Neural crest cell (in vitro differentiated cells): ENCODE data around the gene PZP. TPM values are rescaled to one million over a fixed set of nuclear protein-coding genes. Genes with fewer than 3 reads are reported as not detected.
A peak's percentile ranks its signal among the peaks of the same experiment; 100 is the strongest.
"Not testable (repeated sequence)": the region's sequence is repeated elsewhere in the genome, so short reads cannot be mapped to it uniquely, and the experiment has no call there.

ENCODE experiments used
- DNase-seq: peaks from one replicate; pipeline ENCODE4 v3.0.0; 2021; ENCODE audit warnings: low read depth, mixed read lengths, low spot score
- H3K27ac Mint-ChIP-seq: one replicate; pipeline ENCODE4 v1.8.0; 2021; ENCODE audit warnings: mild to moderate bottlenecking, mixed read lengths; ENCODE audit not compliant: unreplicated experiment
- H3K27me3 Mint-ChIP-seq: 2 replicates; pipeline ENCODE4 v1.8.0; 2021; ENCODE audit warnings: low read depth, mild to moderate bottlenecking, mixed read lengths
- H3K36me3 Mint-ChIP-seq: 2 replicates; pipeline ENCODE4 v1.8.0; 2021; ENCODE audit warnings: low read depth, mild to moderate bottlenecking, mixed read lengths
- H3K4me1 Mint-ChIP-seq: 2 replicates; pipeline ENCODE4 v1.8.0; 2021; ENCODE audit warnings: mixed read lengths
- H3K4me3 Mint-ChIP-seq: one replicate; pipeline ENCODE4 v1.8.0; 2021; ENCODE audit warnings: mild to moderate bottlenecking, mixed read lengths
- H3K9me3 Mint-ChIP-seq: 2 replicates; pipeline ENCODE4 v1.8.0; 2021; ENCODE audit warnings: mixed read lengths
- CTCF ChIP-seq: fragments of 200-600 bp; sonication (generic); conservative IDR thresholded peaks from 2 replicates; pipeline ENCODE4 v1.5.0; 2021; ENCODE audit warnings: antibody characterized with exemption, mild to moderate bottlenecking
- total RNA-seq: library from RNA; stranded (reverse); gene quantifications from 2 replicates; pipeline ENCODE4 v1.2.1, GENCODE V29; 2021

The PZP gene
- total RNA-seq, 1 donor from 2014 or later: not detected

- Mint-ChIP-seq H3K27me3 (no peaks in the 10 kb centered on the region), H3K4me3 (no peak overlapping the region), H3K27ac (peak overlapping the region; percentile 6), H3K9me3 (peaks cover 11% of the 10 kb centered on the region), H3K36me3 (peaks cover 4% of the 10 kb centered on the region), H3K4me1 (no peaks in the 10 kb centered on the region)
- no peak for DNase-seq
- no peak for TF ChIP-seq CTCF
Measured at GRCh38 chr12:9184276-9184675, 23.9 kb downstream of the PZP start.

DNA sequence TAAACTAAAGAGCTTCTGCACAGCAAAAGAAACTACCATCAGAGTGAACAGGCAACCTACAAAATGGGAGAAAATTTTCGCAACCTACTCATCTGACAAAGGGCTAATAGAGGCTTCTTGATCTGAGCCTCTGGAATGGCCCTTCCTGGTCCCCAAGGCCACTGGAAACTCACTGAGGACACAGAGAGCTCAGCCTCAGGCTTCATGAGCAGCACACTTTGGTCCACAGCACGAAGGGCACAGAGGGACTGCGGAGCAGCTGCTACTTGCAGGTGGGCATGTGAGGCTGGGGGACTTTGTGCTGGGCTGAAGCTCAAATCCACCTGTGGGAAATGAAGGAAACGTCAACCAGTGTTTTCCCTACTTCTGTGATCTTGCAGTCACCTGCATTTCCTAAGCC is 27.4 kb downstream of the PZP start:
- H3K27ac Mint-ChIP-seq: no peak overlapping the region
- H3K27me3 Mint-ChIP-seq: no peaks in the 10 kb centered on the region
- TF ChIP-seq CTCF: no peak
- H3K4me3 Mint-ChIP-seq: no peak overlapping the region
- no peaks in the 10 kb centered on the region for H3K4me1 Mint-ChIP-seq
- peaks cover 7% of the 10 kb centered on the region for H3K9me3 Mint-ChIP-seq
- no peak for DNase-seq
- H3K36me3 Mint-ChIP-seq: peaks cover 7% of the 10 kb centered on the region

- H3K4me1 Mint-ChIP-seq: no peaks in the 10 kb centered on the region
- no peak overlapping the region for H3K4me3 Mint-ChIP-seq
- no peak for TF ChIP-seq CTCF
- H3K27me3 Mint-ChIP-seq: no peaks in the 10 kb centered on the region
- peaks cover 7% of the 10 kb centered on the region for H3K9me3 Mint-ChIP-seq
- no peak overlapping the region for H3K27ac Mint-ChIP-seq
- no peak for DNase-seq
- H3K36me3 Mint-ChIP-seq: peaks cover 7% of the 10 kb centered on the region
Measured at GRCh38 chr12:9179781-9180180, 28.4 kb downstream of the PZP start.

- Mint-ChIP-seq H3K9me3 (peaks cover 12% of the 10 kb centered on the region), H3K4me3 (no peak overlapping the region), H3K36me3 (peaks cover 5% of the 10 kb centered on the region), H3K27ac (peak overlapping the region; percentile 29), H3K4me1 (peaks cover 27% of the 10 kb centered on the region), H3K27me3 (no peaks in the 10 kb centered on the region)
- no peak for DNase-seq
- TF ChIP-seq CTCF: no peak
Measured at GRCh38 chr12:9169979-9170634, 38.1 kb downstream of the PZP start.

DNA sequence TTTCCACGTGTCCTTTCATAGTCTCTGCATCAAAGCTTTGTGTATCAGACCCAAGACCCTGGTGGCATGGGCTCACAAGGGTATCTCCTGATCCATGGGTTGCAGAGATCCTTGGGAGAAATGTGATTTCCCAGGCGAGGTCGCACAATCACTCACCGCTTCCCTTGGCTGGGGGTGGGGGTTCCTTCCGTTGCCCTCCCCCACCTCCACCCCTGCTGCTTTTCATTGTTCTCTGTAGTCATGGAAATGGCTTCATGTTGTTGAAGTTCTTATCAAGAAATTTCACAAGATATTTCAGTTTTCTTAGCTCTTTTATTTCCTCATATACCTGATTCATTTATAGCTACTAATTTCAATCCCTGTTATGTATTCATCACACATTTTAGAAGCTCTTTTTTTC is 40.9 kb downstream of the PZP start:
- H3K4me1 Mint-ChIP-seq: peaks cover 49% of the 10 kb centered on the region
- H3K27me3 Mint-ChIP-seq, H3K9me3 Mint-ChIP-seq, H3K36me3 Mint-ChIP-seq, H3K4me3 Mint-ChIP-seq, DNase-seq, H3K27ac Mint-ChIP-seq: not testable (repeated sequence)

- Mint-ChIP-seq H3K4me3 (no peak overlapping the region), H3K27me3 (no peaks in the 10 kb centered on the region), H3K4me1 (peaks cover 42% of the 10 kb centered on the region), H3K36me3 (peaks cover 2% of the 10 kb centered on the region), H3K27ac (no peak overlapping the region), H3K9me3 (peaks cover 2% of the 10 kb centered on the region)
- no peak for TF ChIP-seq CTCF
- DNase-seq: no peak
Measured at GRCh38 chr12:9163392-9163791, 44.8 kb downstream of the PZP start.
